ENCODE data around the gene ZSWIM3.

Gene ZSWIM3

DNA sequence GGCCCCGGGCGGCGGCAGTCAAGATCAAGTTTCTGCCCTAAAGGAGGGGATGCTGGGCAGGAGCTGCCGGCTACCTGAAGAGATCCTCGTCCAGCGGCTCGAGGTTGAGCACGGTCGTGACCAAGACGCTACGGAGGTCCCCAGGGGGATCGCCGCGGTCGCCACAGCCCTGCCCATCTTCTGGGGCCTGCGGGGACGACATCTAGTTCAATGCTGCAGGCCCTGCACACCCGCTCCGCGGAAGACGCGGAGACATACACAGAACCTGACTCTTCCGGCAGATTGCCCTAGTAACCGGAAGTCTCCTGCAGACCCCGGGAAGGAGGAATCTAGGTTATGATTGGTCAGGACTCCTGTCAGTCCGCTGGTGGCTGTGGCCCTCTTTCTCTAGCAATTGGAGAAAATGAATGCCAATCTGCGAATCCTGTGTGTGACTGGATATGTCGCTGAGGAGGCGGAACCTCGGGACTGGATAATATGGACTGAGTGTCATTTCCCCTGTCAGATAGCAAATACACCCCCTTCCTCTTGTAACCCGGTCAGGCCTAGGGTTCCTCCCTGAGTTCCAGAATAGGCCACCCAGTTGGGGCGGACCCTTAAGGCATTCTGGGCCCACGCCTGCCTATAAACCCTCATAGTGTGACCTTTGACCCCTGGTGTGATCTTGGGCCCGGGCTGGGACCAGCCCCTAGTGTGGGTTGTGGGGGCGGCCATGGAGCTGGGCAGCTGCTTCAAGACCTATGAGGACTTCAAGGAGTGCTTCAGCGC, at the start of gene ZSWIM3, which contains the start of gene ACOT8:
Gene ZSWIM3, plus strand, starts transcription at position 501 of the 768 bp plus-strand sequence. Its CDS starts 212 bp downstream, at position 713.
Gene ACOT8, minus strand, starts transcription at position 279 of the 768 bp plus-strand sequence. Its CDS starts 77 bp downstream, at position 202.
- H3K4me3 ChIP-seq (ENCODE audit: low read length in 2 of 2), result peak within 1 kb of the TSS; percentile 95 to 96
- H3K9me3 ChIP-seq (ENCODE audit: control insufficient read depth in 2 of 2, low read length in 2 of 2), result no peaks in the 10 kb centered on the region
- H3K27ac ChIP-seq (ENCODE audit: low read depth in 2 of 2, low read length in 2 of 2), result peak within 1 kb of the TSS; percentile 83 to 91
- H3K36me3 ChIP-seq (ENCODE audit: control insufficient read depth in 2 of 2, insufficient read depth in 2 of 2, low read length in 2 of 2), result peaks cover 2 to 11% of the 10 kb centered on the region in 2 donors
- H3K4me1 ChIP-seq (ENCODE audit: control insufficient read depth in 2 of 2, insufficient read depth in 2 of 2, low read length in 2 of 2), result peaks cover 23 to 29% of the 10 kb centered on the region in 2 donors
- peak within 1 kb of the TSS; percentile 84 to 91 for H3K9ac ChIP-seq (ENCODE audit: low read depth in 1 of 2, low read length in 2 of 2)
- H3K27me3 ChIP-seq (ENCODE audit: control insufficient read depth in 2 of 2, insufficient read depth in 2 of 2, low read length in 2 of 2), result no peaks in the 10 kb centered on the region

DNA sequence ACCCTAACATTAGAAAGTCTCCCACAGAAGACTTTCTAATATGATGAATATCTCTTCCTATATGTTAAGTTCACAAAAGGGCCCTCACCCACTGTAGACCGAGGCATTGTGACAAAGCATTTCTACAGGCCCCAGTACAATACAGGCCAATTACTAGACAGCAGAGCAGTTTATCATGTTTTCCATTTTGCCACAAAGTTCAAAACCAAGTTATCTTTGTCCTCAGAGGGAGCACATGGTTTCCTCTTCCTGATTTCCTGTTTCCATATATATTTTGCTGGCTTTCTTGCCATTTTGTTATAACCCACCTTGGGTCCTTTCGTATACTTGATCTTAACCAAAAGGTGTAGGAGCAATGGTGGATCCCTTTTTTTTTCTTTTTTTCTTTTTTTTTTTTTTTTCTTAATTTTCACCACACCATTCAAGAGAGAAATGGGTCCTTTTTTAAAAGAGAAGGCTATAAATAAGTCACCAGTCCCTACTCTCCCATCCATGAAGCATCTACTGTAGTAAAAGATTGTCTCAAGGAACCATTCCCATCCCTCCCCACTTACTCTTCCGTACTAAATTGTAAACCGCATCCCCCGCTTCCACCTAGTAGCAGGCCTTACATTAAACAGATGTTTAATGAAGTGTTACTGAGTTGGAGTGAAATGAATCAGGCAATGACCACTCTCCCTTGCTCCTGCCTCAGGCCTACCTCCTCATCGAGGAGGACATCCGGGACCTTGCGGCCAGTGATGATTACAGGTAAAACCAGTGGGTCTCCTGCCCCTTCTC, 47.0 kb upstream of the ZSWIM3 start:
- no peak overlapping the region for H3K4me3 ChIP-seq (ENCODE audit: low read length in 2 of 2)
- no peaks in the 10 kb centered on the region for H3K27me3 ChIP-seq (ENCODE audit: control insufficient read depth in 2 of 2, insufficient read depth in 2 of 2, low read length in 2 of 2)
- no peaks in the 10 kb centered on the region for H3K9me3 ChIP-seq (ENCODE audit: control insufficient read depth in 2 of 2, low read length in 2 of 2)
- H3K36me3 ChIP-seq (ENCODE audit: control insufficient read depth in 2 of 2, insufficient read depth in 2 of 2, low read length in 2 of 2), result peaks cover 32 to 41% of the 10 kb centered on the region in 2 donors
- H3K27ac ChIP-seq (ENCODE audit: low read depth in 2 of 2, low read length in 2 of 2), result no peak overlapping the region
- peaks cover 10 to 19% of the 10 kb centered on the region in 2 donors for H3K4me1 ChIP-seq (ENCODE audit: control insufficient read depth in 2 of 2, insufficient read depth in 2 of 2, low read length in 2 of 2)
- H3K9ac ChIP-seq (ENCODE audit: low read depth in 1 of 2, low read length in 2 of 2), result no peak overlapping the region

DNA sequence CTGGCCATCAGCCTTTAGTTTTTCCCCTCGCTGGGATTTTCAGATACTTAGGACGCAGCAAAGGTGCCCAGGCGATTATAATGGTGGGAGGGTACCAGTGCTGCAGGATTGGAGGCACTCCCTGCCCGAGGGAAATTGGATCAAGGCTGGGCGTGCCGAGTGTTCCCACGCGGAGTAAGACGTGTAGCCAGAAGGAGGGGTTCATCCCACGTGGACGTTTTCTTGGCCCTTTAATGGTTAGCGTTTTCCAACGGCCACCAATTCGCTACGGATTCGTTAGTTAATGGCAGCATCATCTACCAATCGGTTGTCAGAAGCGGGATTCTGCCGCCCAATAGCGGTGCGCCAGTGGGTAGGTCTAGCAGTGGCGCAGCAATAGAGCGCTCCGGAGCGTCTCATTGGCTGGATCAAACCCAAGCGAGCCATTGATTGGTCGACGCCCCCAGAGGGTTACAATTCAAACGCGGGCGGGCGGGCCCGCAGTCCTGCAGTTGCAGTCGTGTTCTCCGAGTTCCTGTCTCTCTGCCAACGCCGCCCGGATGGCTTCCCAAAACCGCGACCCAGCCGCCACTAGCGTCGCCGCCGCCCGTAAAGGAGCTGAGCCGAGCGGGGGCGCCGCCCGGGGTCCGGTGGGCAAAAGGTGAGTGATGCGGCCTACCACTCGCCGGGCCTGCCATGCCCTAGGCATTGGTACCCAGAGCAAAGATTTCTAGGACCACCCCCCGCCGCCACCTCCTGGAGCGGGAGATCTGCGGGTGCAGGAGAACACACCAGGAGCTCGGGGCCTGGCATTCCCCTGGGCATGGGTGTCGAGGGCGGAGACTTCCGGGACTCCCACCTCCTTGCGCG, 45.0 kb upstream of the ZSWIM3 start, which contains the start of gene UBE2C:
Gene UBE2C, plus strand, starts transcription at position 488 of the 849 bp plus-strand sequence. Its CDS starts 52 bp downstream, at position 540.
- Histone ChIP-seq H3K27me3 (ENCODE audit: control insufficient read depth in 2 of 2, insufficient read depth in 2 of 2, low read length in 2 of 2) (no peaks in the 10 kb centered on the region), H3K4me1 (ENCODE audit: control insufficient read depth in 2 of 2, insufficient read depth in 2 of 2, low read length in 2 of 2) (peaks cover 10 to 19% of the 10 kb centered on the region in 2 donors), H3K36me3 (ENCODE audit: control insufficient read depth in 2 of 2, insufficient read depth in 2 of 2, low read length in 2 of 2) (peaks cover 24 to 29% of the 10 kb centered on the region in 2 donors), H3K9me3 (ENCODE audit: control insufficient read depth in 2 of 2, low read length in 2 of 2) (no peaks in the 10 kb centered on the region), H3K9ac (ENCODE audit: low read depth in 1 of 2, low read length in 2 of 2) (peak within 1 kb of the TSS; percentile 47 to 65), H3K27ac (ENCODE audit: low read depth in 2 of 2, low read length in 2 of 2) (peak within 1 kb of the TSS; percentile 57 to 72), H3K4me3 (ENCODE audit: low read length in 2 of 2) (peak within 1 kb of the TSS; percentile 71 to 77)

DNA sequence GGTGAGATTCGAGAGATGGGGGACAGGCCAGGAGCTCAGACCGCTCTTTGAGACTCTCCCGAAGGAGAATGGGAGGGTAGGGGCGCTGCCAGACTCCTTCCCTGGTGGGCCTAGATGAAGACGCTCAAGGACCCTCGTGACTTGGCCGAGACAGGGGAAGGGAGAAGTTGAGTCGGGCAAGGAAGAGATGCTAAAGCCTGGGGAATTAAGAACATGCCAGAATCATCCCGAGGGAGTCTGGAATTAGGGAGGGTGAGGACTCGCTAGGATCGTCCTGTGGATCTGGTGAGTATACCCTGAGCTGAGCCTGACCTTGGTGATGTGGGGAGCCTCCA, 44.4 kb upstream of the ZSWIM3 start:
- peak overlapping the region; percentile 71 to 77 for H3K4me3 ChIP-seq (ENCODE audit: low read length in 2 of 2)
- H3K9me3 ChIP-seq (ENCODE audit: control insufficient read depth in 2 of 2, low read length in 2 of 2), result no peaks in the 10 kb centered on the region
- H3K36me3 ChIP-seq (ENCODE audit: control insufficient read depth in 2 of 2, insufficient read depth in 2 of 2, low read length in 2 of 2), result peaks cover 24 to 29% of the 10 kb centered on the region in 2 donors
- H3K27me3 ChIP-seq (ENCODE audit: control insufficient read depth in 2 of 2, insufficient read depth in 2 of 2, low read length in 2 of 2), result no peaks in the 10 kb centered on the region
- peak overlapping the region in 1 of 2 donors; percentile 65 for H3K9ac ChIP-seq (ENCODE audit: low read depth in 1 of 2, low read length in 2 of 2)
- no peak overlapping the region for H3K27ac ChIP-seq (ENCODE audit: low read depth in 2 of 2, low read length in 2 of 2)
- peaks cover 10 to 19% of the 10 kb centered on the region in 2 donors for H3K4me1 ChIP-seq (ENCODE audit: control insufficient read depth in 2 of 2, insufficient read depth in 2 of 2, low read length in 2 of 2)

DNA sequence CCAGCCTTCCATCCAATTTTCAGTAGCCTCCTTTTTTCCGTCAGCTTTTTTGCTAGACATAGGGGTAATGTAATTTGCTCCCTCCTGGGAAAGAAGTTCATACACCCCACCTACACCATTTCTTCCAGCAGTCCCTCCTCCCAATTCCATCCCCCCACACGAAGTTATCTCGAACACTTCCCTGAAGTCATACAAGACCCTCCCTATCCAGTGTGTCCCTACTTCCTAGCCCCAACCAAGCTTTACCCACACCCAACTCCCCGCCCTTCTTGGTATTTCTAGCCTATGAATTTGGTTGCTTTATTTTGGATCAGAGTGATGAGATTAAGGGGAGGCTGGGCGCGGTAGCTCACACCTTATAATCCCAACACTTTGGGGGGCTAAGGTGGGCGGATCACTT, 43.9 kb upstream of the ZSWIM3 start:
- H3K4me3 ChIP-seq (ENCODE audit: low read length in 2 of 2), result peak overlapping the region; percentile 71 to 77
- peaks cover 10 to 19% of the 10 kb centered on the region in 2 donors for H3K4me1 ChIP-seq (ENCODE audit: control insufficient read depth in 2 of 2, insufficient read depth in 2 of 2, low read length in 2 of 2)
- H3K9me3 ChIP-seq (ENCODE audit: control insufficient read depth in 2 of 2, low read length in 2 of 2), result no peaks in the 10 kb centered on the region
- H3K9ac ChIP-seq (ENCODE audit: low read depth in 1 of 2, low read length in 2 of 2), result no peak overlapping the region
- no peak overlapping the region for H3K27ac ChIP-seq (ENCODE audit: low read depth in 2 of 2, low read length in 2 of 2)
- H3K27me3 ChIP-seq (ENCODE audit: control insufficient read depth in 2 of 2, insufficient read depth in 2 of 2, low read length in 2 of 2), result no peaks in the 10 kb centered on the region
- H3K36me3 ChIP-seq (ENCODE audit: control insufficient read depth in 2 of 2, insufficient read depth in 2 of 2, low read length in 2 of 2), result peaks cover 24 to 27% of the 10 kb centered on the region in 2 donors

DNA sequence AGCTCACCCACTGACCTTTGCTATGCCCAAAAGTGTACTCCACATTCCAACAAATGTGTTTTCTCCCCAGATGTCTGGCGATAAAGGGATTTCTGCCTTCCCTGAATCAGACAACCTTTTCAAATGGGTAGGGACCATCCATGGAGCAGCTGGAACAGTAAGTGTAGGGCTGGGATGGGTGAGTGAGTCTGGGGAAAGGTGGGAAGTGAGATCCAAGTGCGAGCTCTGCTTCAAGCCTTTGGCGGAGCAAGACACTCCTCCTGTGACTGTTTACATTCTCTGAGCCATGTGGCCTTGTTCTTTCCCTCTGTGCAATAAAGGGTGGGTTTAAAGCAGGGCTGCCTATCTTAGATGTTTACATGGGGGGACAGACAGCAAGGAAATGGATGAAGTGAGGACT, 43.1 kb upstream of the ZSWIM3 start:
- Histone ChIP-seq H3K4me1 (ENCODE audit: control insufficient read depth in 2 of 2, insufficient read depth in 2 of 2, low read length in 2 of 2) (peaks cover 10 to 19% of the 10 kb centered on the region in 2 donors), H3K27me3 (ENCODE audit: control insufficient read depth in 2 of 2, insufficient read depth in 2 of 2, low read length in 2 of 2) (no peaks in the 10 kb centered on the region), H3K9ac (ENCODE audit: low read depth in 1 of 2, low read length in 2 of 2) (no peak overlapping the region), H3K9me3 (ENCODE audit: control insufficient read depth in 2 of 2, low read length in 2 of 2) (no peaks in the 10 kb centered on the region), H3K4me3 (ENCODE audit: low read length in 2 of 2) (no peak overlapping the region), H3K27ac (ENCODE audit: low read depth in 2 of 2, low read length in 2 of 2) (no peak overlapping the region), H3K36me3 (ENCODE audit: control insufficient read depth in 2 of 2, insufficient read depth in 2 of 2, low read length in 2 of 2) (peaks cover 18 to 21% of the 10 kb centered on the region in 2 donors)

DNA sequence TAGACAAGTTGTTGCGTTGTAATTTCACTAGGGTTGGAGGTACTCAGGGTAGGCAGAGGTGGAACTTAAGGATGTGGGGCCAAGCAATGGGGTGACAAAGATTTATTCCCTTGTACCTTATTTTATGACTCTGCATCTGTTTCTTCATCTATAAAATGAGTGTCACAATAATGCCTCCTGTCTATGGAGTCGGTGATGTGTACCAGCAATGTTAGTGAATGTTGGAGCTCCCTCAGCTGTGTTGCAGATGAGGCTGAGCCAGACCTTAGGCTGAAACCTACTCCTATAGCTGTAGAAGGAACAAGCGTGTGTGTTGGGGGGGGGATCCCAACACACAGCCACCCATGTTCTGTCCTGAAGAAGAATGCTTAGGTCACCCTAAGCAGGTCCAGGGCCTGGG, 40.5 kb upstream of the ZSWIM3 start:
- Histone ChIP-seq H3K27me3 (ENCODE audit: control insufficient read depth in 2 of 2, insufficient read depth in 2 of 2, low read length in 2 of 2) (no peaks in the 10 kb centered on the region), H3K4me3 (ENCODE audit: low read length in 2 of 2) (no peak overlapping the region), H3K27ac (ENCODE audit: low read depth in 2 of 2, low read length in 2 of 2) (no peak overlapping the region), H3K4me1 (ENCODE audit: control insufficient read depth in 2 of 2, insufficient read depth in 2 of 2, low read length in 2 of 2) (peaks cover 13 to 19% of the 10 kb centered on the region in 2 donors), H3K9ac (ENCODE audit: low read depth in 1 of 2, low read length in 2 of 2) (no peak overlapping the region), H3K9me3 (ENCODE audit: control insufficient read depth in 2 of 2, low read length in 2 of 2) (no peaks in the 10 kb centered on the region), H3K36me3 (ENCODE audit: control insufficient read depth in 2 of 2, insufficient read depth in 2 of 2, low read length in 2 of 2) (no peaks in the 10 kb centered on the region)

DNA sequence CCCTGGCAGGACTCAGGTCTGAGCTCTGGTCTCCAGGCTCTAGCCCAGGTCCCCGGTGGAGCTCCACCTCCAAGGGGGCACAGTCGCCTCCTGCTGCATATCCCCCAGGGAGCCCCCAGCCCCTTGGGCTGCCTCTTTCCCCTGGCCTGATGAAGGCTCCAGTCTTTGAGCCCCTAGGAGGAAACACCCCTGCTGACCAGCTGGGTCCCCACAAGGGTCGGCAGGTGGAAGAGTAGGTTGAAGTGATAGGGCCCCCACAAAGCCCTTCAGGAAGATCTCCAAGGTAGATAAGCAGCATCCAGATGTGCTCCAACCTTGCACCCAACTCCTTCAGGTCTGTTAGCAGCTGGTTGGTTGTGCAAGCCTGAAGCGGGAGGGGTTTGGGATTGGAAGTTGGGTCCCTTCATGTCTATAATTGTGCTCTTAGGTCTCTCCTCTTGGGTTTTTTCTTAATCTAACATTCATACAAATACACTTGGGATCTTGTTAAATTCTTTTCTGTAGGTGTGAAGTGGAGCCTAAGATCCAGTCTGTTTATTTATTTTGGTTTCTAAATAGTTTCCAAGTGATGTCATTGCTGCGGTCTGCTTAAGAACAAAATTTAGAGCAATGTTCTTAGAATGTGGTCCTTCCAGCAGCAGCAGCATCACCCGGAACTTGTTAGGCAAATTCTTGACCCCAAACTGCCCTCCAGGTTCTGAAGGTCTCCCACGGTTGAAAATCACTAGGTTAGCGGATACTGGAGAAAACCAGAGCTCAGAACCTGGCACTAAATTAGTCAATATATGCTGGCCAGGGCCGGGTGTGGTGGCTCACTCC, 39.8 kb upstream of the ZSWIM3 start:
- no peaks in the 10 kb centered on the region for H3K9me3 ChIP-seq (ENCODE audit: control insufficient read depth in 2 of 2, low read length in 2 of 2)
- no peaks in the 10 kb centered on the region for H3K36me3 ChIP-seq (ENCODE audit: control insufficient read depth in 2 of 2, insufficient read depth in 2 of 2, low read length in 2 of 2)
- no peaks in the 10 kb centered on the region for H3K27me3 ChIP-seq (ENCODE audit: control insufficient read depth in 2 of 2, insufficient read depth in 2 of 2, low read length in 2 of 2)
- H3K9ac ChIP-seq (ENCODE audit: low read depth in 1 of 2, low read length in 2 of 2), result no peak overlapping the region
- no peak overlapping the region for H3K27ac ChIP-seq (ENCODE audit: low read depth in 2 of 2, low read length in 2 of 2)
- H3K4me3 ChIP-seq (ENCODE audit: low read length in 2 of 2), result no peak overlapping the region
- H3K4me1 ChIP-seq (ENCODE audit: control insufficient read depth in 2 of 2, insufficient read depth in 2 of 2, low read length in 2 of 2), result peaks cover 18 to 21% of the 10 kb centered on the region in 2 donors

DNA sequence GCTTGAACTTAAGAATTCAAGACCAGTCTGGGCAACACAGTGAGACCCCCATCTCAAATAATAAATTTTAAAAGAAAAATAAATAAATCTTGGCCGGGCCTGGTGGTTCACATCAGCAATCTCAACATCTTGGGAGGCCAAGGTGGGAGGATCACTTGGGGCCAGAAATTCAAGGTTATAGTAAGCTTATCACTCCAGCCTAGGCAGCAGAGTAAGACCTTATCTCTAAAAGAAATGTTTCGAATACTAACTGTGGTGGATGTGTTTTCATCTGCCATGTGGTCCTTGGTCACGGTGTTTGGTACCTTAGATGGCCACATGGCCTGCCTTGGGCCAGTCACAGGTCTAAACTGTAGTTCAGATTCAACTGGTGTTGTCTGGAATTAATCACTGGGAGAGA, 39.2 kb upstream of the ZSWIM3 start:
- Histone ChIP-seq H3K27ac (ENCODE audit: low read depth in 2 of 2, low read length in 2 of 2) (no peak overlapping the region), H3K36me3 (ENCODE audit: control insufficient read depth in 2 of 2, insufficient read depth in 2 of 2, low read length in 2 of 2) (no peaks in the 10 kb centered on the region), H3K4me1 (ENCODE audit: control insufficient read depth in 2 of 2, insufficient read depth in 2 of 2, low read length in 2 of 2) (peaks cover 18 to 20% of the 10 kb centered on the region in 2 donors), H3K9ac (ENCODE audit: low read depth in 1 of 2, low read length in 2 of 2) (no peak overlapping the region), H3K4me3 (ENCODE audit: low read length in 2 of 2) (no peak overlapping the region), H3K9me3 (ENCODE audit: control insufficient read depth in 2 of 2, low read length in 2 of 2) (no peaks in the 10 kb centered on the region), H3K27me3 (ENCODE audit: control insufficient read depth in 2 of 2, insufficient read depth in 2 of 2, low read length in 2 of 2) (no peaks in the 10 kb centered on the region)

All from mucosa of rectum (tissue), 2 donors.